Mesodermal cell (in vitro differentiated cells): Measurements from ENCODE around the gene SMIM17.
"Not testable (repeated sequence)": the region's sequence is repeated elsewhere in the genome, so short reads cannot be mapped to it uniquely, and the experiment has no call there.

ENCODE experiments used
- H3K27ac ChIP-seq: 2 replicates; pipeline ENCODE4 v1.7.0; 2013; ENCODE audit warnings: mild to moderate bottlenecking, low read depth, low read length, moderate library complexity; ENCODE audit not compliant: severe bottlenecking
- H3K36me3 ChIP-seq: 2 replicates; pipeline ENCODE4 v1.7.1; 2013; ENCODE audit warnings: mild to moderate bottlenecking, low read length, moderate library complexity; ENCODE audit not compliant: control insufficient read depth, insufficient read depth
- H3K4me1 ChIP-seq: one replicate; pipeline ENCODE4 v1.7.1; 2013; ENCODE audit warnings: mild to moderate bottlenecking, low read length; ENCODE audit not compliant: insufficient read depth, control insufficient read depth, poor library complexity, severe bottlenecking
- H3K4me3 ChIP-seq: 2 replicates; pipeline ENCODE4 v1.7.0; 2013; ENCODE audit warnings: low read length, control low read depth, mild to moderate bottlenecking; ENCODE audit not compliant: insufficient read depth, poor library complexity, severe bottlenecking; ENCODE audit errors: extremely low read depth
- H3K9me3 ChIP-seq: 2 replicates; pipeline ENCODE4 v1.7.1; 2013; ENCODE audit warnings: mild to moderate bottlenecking, low read length, moderate library complexity; ENCODE audit not compliant: control insufficient read depth
- WGBS, 2 experiments: methylation state at CpG; one replicate each; pipeline ENCODE4 v1.1.5; 2013; ENCODE audit warnings: missing lambda C conversion rate in 2 of 2; ENCODE audit not compliant: insufficient coverage in 2 of 2; 5-methylcytosine and 5-hydroxymethylcytosine counted together

The SMIM17 gene

DNA sequence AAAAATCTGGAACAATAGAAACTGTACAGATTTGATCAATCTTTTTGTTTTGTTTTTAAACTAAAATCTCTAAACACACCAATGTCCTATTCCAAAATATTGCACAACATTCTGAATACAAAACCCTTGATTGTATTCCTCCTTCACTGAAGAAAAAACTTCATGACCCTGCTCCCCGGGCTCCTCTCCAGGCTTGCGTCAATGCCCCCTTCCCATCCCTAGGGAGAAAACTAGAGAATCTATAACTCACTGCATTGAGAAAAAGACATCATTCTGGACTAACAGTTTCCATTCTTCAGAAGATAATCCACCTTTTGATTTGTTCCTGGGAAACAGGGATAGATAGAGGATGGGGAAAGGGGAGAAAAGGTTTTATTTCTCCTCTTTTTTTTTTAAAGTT is 29.7 kb downstream of the SMIM17 start:
- peaks cover 69% of the 10 kb centered on the region for H3K9me3 ChIP-seq
- not testable (repeated sequence) for H3K36me3 ChIP-seq, H3K4me3 ChIP-seq, H3K4me1 ChIP-seq, H3K27ac ChIP-seq
- 92% methylated on average over 2 of the region's 2 CpGs; no CpG with 5 or more reads in 1 of the 2 experiments for WGBS, 2 experiments

DNA sequence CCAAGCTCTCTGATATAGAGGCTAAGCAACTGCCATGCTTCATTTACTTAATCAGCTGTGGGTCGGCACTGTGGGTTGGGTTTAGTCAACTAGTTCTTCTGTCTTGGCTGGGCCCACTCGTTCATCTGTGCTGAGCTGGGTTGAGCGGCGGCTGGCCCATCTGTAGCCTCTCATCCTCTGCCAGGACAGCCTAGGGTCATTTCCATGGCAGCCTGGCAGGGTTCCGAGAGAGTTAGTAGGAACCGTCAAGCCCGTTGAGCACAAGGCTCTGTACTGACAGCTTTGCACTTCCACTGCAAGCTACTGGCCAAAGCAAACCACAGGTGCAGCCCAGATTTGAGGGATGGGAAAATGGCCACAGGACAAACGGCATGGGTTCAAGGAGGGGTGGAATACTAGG is 35.2 kb downstream of the SMIM17 start:
- Histone ChIP-seq H3K9me3 (peaks cover 65% of the 10 kb centered on the region), H3K4me3 (no peak overlapping the region), H3K36me3 (no peaks in the 10 kb centered on the region), H3K4me1 (no peaks in the 10 kb centered on the region), H3K27ac (no peak overlapping the region)
- 86 to 90% methylated on average over 7 of the region's 8 CpGs for WGBS, 2 experiments

DNA sequence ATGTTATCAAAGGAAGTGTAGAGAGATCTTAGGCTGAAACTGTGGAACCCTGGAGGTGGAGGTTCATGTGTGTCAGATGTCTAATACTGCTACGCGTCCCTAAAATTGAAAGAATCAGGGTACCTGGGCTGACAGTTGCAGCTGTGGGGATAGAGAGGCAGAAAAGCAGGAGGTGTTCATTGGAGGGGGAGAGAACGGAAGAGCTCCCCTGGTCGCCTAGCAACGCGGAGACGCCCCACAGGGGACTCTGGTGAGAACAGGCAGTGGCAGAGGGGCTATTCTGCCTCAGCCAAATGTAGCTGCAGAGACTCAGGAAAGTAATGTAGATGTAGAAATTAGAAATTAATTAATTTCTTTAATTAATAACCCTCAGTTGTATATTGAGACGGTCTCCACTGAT is 38.7 kb downstream of the SMIM17 start:
- peaks cover 53% of the 10 kb centered on the region for H3K9me3 ChIP-seq
- H3K4me1 ChIP-seq: no peaks in the 10 kb centered on the region
- no peak overlapping the region for H3K27ac ChIP-seq
- WGBS, 2 experiments: 75 to 83% methylated on average over 3 to 7 of the region's 8 CpGs
- no peak overlapping the region for H3K4me3 ChIP-seq
- no peaks in the 10 kb centered on the region for H3K36me3 ChIP-seq

DNA sequence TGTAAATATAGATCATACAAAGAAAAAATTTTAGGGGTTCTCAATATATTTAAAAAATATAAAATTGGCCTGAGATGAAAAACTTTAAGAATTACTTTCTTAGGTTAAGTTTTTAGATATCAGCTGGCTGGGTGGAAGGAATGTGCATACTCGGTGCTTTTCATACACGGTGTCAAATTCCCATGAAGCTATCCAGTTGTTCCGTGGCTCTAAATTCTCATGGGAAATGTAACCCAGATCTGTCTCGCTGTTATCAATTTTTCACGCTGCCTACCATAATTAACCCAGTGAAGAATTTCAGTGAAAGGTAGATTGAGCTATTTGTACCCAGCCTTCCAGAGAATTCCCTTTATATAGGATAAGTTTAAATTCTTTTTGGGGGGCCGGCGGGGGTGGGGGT is 40.2 kb downstream of the SMIM17 start:
- 72 to 75% methylated on average over 2 to 4 of the region's 7 CpGs for WGBS, 2 experiments
- peaks cover 58% of the 10 kb centered on the region for H3K9me3 ChIP-seq
- no peaks in the 10 kb centered on the region for H3K4me1 ChIP-seq
- no peak overlapping the region for H3K4me3 ChIP-seq
- H3K27ac ChIP-seq: no peak overlapping the region
- no peaks in the 10 kb centered on the region for H3K36me3 ChIP-seq

DNA sequence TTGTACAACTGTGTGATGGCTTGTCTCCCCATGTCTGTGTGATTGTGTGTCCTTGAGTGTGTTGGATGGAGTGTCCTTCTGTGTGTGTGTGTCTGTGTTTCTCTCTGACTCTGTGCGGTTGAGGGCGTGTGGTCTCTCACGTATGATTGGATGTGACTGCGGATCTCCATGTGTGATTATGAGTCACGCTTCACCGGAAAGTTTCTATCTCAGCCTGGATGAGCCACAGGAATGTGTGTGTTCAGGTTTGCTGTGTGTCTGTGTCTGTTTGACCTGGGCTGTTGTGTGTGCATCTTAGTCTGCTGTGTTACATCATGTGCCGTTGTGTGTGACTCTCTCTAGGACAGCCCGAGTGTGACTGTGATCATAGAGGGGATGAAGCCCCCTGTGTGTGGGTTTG is 44.1 kb downstream of the SMIM17 start:
- no peaks in the 10 kb centered on the region for H3K4me1 ChIP-seq
- WGBS, 2 experiments: 0 to 70% methylated on average over 1 to 8 of the region's 8 CpGs
- H3K36me3 ChIP-seq: no peaks in the 10 kb centered on the region
- no peak overlapping the region for H3K4me3 ChIP-seq
- H3K9me3 ChIP-seq: peaks cover 55% of the 10 kb centered on the region
- no peak overlapping the region for H3K27ac ChIP-seq

DNA sequence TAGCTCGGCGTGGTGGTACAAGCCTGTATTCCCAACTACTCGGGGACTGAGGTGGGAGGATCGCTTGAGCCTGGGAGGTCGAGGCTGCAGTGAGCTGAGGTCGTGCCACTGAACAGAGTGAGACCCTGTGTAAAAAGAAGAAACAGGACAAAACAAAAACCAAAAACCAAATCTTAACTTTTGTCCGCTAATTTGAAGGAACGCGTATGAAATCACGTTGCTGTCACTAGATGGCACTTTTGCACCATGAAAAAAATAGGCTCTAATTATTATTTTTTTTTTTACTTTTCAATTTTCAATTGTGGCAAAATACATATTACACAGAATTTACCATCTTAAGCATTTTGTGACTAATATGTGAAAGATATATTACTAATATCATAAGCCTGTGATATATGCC is 46.2 kb downstream of the SMIM17 start:
- WGBS, 2 experiments: 81% methylated on average over 6 of the region's 10 CpGs; no CpG with 5 or more reads in 1 of the 2 experiments
- Histone ChIP-seq H3K4me3 (no peak overlapping the region), H3K27ac (no peak overlapping the region), H3K9me3 (peaks cover 66% of the 10 kb centered on the region), H3K4me1 (no peaks in the 10 kb centered on the region), H3K36me3 (no peaks in the 10 kb centered on the region)

DNA sequence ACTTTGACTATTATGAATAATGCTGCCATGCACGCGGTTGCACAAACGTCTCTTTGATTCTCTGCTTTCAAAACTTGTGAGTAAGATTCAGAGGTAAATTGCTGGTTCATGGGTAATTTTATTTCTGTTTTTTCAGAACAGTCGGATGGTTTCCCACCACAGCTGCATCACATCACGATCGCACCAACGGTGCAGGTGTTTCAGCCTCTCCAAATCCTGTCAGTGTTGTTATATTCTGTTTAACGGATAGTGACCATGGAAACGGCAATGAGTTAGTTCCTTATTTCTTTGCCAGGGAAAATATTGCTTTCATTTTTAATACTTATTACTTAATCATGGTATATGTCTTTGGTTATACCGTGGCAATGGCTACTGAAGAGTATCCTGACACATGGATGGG is 47.7 kb downstream of the SMIM17 start:
- H3K4me3 ChIP-seq: no peak overlapping the region
- 87 to 89% methylated on average over 4 to 6 of the region's 10 CpGs for WGBS, 2 experiments
- no peak overlapping the region for H3K27ac ChIP-seq
- no peaks in the 10 kb centered on the region for H3K36me3 ChIP-seq
- peaks cover 64% of the 10 kb centered on the region for H3K9me3 ChIP-seq
- no peaks in the 10 kb centered on the region for H3K4me1 ChIP-seq

DNA sequence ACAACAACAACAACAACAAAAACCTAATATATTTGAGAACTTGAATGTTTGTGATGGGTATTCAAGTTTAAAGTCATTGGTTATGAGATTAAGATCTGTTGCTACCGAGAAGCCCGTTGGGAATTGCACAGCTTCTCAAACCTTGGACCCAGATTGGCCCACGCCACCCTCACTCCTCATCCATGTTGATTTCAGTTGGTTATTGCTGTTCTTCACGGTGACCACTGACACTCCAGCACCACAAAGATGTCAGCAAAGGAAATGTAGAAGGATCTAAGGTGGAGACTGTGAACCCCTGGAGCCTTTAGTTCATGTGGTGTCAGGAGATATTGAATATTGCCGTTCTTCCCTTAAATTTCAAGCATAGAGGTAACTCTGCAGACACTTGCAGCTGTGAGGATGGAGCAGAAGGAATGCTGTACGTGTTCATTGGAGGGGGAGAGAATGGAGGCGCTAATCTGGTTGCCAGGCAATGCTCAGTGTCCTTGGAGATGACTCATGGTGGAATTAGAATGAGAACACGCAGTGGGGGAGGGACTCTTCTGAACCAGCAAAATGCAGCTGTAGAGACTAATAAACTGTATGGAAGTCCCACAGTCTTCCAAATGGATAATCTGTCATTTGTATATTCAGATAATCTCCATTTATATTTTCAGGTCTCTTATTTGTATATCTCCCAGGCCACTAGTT is 49.4 kb downstream of the SMIM17 start:
- Histone ChIP-seq H3K4me1 (no peaks in the 10 kb centered on the region), H3K9me3 (peaks cover 57% of the 10 kb centered on the region), H3K27ac (no peak overlapping the region)

DNA sequence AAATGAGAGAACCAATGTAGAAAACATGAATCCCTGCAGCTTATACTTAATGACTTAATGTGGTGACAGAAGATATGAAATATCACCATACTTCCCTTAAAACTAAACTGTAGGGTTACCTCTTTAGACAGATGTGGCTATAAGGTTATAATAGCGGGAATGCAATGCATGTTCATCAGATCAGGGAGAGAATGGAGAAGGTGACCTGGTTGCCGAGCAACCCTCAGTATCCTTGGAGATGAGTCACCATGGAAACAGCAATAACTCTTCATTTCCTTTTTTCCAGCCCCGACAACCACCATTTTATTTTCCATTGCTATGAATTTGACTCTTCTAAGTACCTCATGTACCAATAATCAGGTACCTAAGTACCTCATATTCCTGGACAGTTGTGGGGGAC is 56.6 kb downstream of the SMIM17 start:
- Histone ChIP-seq H3K4me3 (no peak overlapping the region), H3K27ac (no peak overlapping the region), H3K4me1 (no peaks in the 10 kb centered on the region), H3K9me3 (peaks cover 57% of the 10 kb centered on the region), H3K36me3 (no peaks in the 10 kb centered on the region)
- WGBS, 2 experiments: 53 to 83% methylated on average over 2 to 3 of the region's 3 CpGs

More for the DNA sequence above, 49.4 kb downstream of the SMIM17 start:
- 53 to 58% methylated on average over 3 to 5 of the region's 8 CpGs for WGBS, 2 experiments
- Histone ChIP-seq H3K4me3 (no peak overlapping the region), H3K36me3 (no peaks in the 10 kb centered on the region)

DNA sequence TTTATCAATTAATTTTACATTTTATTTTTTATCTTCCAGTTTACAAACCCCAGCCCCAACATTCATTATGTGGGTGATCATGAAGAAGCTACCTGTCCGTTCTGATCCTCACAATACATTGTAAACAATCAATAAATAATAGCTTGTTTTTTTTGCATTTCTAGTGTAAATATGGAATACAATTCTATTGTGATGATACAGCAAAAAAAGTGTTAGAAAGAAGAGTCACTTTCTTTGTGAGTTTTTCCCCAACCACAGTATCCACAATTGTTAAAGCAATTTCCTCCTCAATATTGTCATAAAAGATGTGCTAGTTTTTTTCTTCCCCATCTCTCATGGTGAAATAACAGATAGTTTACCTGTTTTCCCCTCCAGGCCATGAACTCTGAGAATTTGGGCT is 58.9 kb downstream of the SMIM17 start:
- Histone ChIP-seq H3K36me3 (no peaks in the 10 kb centered on the region), H3K9me3 (peaks cover 53% of the 10 kb centered on the region), H3K27ac (no peak overlapping the region), H3K4me3 (no peak overlapping the region), H3K4me1 (no peaks in the 10 kb centered on the region)
- WGBS, 2 experiments: no CpG with 5 or more reads among the region's 1 CpG

DNA sequence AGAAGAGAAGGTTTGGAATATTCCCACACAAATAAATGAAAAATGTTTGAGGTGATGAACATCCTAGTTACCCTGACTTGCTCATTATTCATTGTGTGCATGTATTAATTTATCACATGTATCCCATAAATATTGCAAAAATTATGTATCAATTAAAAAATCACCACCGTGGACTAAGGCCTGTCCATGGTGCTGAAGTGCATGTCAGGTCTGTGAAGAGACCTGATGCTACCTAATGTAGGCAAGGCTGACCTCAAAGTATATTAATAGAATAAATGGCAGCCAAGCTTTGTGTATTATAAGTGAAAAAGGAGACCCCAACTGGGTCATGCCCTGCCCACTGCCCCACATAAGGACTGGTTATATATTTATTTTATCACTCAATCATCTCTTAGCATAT is 63.0 kb downstream of the SMIM17 start:
- no peak overlapping the region for H3K4me3 ChIP-seq
- H3K9me3 ChIP-seq: peaks cover 45% of the 10 kb centered on the region
- no peaks in the 10 kb centered on the region for H3K36me3 ChIP-seq
- H3K27ac ChIP-seq: no peak overlapping the region
- WGBS, 2 experiments: no CpG with 5 or more reads among the region's 1 CpG
- H3K4me1 ChIP-seq: no peaks in the 10 kb centered on the region
